ENCODE results near the gene LRP5.
"Not testable (repeated sequence)": the region's sequence is repeated elsewhere in the genome, so short reads cannot be mapped to it uniquely, and the experiment has no call there.

The LRP5 gene

DNA sequence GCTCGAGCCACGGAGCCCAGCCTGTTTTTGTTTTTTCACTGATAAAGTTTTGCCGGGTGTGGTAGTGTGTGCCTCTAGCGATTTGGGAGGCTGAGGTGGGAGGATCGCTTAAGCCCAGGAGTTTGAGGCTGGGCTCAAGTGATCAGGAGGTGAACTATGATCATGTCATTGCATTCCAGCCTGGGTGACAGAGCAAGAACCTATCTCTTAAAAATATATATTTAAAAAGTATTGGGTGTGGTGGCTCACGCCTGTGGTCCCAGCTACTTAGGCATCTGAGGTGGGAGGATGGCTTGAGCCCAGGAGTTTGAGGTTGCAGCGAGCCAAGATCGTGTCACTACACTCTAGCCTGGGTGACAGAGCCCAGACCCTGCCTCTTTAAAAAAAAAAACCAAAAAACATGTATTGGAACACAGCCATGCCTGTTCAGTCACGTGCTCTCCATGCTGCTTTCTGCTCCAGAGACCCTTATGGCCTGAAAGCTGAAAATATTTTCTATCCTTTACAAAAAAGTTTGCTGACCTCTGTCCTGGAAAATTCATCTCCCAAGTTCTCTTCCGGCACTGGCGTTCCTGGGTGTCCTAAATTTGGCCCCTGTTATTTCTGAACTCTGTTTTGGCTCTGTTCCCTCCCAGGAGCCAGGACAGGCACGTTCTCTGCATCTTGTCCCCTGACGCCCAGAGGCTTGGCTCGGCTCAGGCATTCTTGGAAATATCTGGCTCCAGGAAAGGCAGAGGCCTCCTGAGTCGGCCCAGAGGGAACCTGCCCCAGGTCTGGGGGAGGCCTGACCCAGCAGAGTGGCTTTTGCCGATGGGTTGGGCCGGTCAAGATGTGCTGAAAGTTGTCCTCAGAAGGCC, 86.8 kb downstream of the LRP5 start:
- FAIRE-seq: no peak

GRCh38 chr11:68399916-68400315, 87.5 kb downstream of the LRP5 start:
- FAIRE-seq: no peak

GRCh38 chr11:68400584-68400983, 88.2 kb downstream of the LRP5 start:
- not testable (repeated sequence) for FAIRE-seq

DNA sequence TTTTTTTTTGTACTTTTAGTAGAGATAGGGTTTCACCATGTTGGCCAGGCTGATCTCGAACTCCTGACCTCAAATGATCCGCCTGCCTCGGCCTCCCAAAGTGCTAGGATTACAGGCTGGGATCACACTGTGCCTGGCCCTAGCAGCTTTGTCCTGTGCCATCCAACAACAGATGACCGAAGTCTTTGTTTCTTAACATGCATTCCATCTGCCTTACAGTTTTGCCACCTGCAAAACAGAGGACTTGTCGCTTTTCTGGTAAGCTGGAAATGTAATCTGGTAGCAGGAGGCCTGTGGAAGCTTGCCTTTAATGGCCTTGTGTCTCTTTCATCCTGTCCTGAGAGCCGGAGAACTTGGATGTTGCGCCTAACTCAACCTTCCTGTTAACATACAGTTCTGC, 89.5 kb downstream of the LRP5 start:
- no peak for FAIRE-seq

DNA sequence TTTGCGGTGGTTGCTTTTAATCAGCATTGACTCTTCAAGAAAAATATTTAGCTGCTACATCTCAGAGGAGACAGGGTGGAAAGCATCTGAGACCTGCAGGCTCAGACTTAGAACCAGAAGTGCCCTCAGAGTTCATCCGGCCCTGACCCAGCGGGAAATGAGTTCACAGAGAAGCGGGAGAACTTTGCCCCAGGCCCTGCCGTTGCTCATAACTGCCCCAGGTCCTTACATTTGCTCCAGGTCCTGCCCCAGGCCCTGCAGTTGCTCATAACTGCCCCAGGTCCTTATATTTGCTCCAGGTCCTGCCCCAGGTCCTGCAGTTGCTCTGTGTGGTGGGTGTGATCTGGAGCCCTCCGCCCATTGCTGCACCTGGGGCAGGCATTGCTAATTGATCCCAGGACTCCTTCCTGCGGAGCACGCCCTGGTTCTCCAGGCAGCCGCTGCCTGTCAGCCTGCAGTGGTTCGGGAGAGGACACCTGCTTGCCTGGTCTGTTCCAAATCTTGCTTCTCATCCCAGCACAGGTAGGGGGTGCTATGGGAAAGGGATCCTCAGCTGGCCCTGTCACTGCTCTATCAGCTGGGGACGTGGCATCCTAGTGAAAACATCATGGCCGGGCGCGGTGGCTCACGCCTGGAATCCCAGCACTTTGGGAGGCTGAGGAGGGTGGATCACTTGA, 90.1 kb downstream of the LRP5 start:
- no peak for FAIRE-seq

- no peak for FAIRE-seq
These were observed 91.0 kb downstream of the LRP5 start for GRCh38 chr11:68403424-68403823.

DNA sequence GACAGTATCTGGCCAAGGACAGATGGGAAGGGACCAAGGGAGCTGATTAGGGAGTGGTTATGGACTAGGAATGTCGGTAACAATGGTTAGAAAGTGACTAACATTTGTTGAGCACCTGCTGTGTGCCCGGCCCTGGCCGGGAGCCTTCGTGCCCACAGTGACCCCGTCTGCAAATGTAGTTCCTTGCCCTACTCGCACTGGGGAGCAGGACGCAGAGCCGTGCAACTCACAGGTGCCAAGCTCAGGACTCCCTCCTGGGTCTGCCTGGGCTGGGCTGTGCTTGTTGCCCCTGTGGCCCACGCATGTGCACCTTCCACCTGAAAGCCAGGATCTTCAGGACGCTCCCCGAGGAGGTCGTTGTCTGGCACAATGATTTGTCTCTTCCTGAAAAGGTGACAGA, 91.4 kb downstream of the LRP5 start:
- no peak for FAIRE-seq

DNA sequence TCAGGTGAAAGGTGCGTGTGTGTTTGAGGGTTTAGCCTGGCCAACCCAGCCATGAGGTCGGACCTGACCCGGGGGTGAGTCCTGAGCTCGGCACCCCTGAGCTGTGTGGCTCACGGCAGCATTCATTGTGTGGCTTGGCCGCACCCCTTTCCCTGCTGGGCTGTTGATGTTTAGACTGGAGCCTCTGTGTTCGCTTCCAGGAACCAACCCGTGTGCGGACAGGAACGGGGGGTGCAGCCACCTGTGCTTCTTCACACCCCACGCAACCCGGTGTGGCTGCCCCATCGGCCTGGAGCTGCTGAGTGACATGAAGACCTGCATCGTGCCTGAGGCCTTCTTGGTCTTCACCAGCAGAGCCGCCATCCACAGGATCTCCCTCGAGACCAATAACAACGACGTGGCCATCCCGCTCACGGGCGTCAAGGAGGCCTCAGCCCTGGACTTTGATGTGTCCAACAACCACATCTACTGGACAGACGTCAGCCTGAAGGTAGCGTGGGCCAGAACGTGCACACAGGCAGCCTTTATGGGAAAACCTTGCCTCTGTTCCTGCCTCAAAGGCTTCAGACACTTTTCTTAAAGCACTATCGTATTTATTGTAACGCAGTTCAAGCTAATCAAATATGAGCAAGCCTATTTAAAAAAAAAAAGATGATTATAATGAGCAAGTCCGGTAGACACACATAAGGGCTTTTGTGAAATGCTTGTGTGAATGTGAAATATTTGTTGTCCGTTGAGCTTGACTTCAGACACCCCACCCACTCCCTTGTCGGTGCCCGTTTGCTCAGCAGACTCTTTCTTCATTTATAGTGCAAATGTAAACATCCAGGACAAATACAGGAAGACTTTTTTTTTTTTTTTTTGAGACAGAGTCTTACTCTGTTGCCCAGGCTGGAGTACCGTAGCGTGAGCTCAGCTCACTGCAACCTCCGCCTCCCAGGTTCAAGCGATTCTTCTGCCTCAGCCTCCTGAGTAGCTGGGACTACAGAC, 94.2 kb downstream of the LRP5 start:
- FAIRE-seq: no peak

DNA sequence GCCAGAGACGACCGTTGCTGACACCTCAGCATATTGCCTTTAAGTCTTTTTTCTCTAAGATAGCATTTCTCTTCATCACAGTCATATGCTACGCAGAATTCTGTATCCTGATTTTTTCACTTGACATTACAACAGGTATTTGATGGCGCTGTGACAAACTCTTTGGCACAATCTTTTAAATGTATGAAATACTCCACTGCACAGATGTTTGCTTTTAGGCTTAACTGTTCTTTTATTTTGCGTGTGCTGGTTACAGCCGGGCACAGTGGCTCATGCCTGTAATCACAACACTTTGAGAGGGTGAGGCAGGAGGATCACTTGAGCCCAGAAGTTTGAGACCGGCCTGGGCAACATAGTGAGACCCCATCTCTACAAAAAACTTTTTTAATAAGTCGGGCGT, 96.1 kb downstream of the LRP5 start:
- no peak for FAIRE-seq

GRCh38 chr11:68409748-68410344, 97.5 kb downstream of the LRP5 start:
- no peak for FAIRE-seq

- no peak for FAIRE-seq
These were observed 99.2 kb downstream of the LRP5 start for GRCh38 chr11:68411501-68411991.

- FAIRE-seq: peak; percentile 91
These were observed 100.4 kb downstream of the LRP5 start for GRCh38 chr11:68412593-68413475.

DNA sequence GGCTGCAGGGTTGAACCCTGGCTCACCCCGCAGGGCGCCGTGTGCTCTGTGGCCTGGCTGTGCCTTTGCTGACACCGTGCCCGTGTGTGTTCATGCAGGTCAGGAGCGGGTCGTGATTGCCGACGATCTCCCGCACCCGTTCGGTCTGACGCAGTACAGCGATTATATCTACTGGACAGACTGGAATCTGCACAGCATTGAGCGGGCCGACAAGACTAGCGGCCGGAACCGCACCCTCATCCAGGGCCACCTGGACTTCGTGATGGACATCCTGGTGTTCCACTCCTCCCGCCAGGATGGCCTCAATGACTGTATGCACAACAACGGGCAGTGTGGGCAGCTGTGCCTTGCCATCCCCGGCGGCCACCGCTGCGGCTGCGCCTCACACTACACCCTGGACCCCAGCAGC, 101.2 kb downstream of the LRP5 start:
- no peak for FAIRE-seq

- no peak for FAIRE-seq
These were observed 102.3 kb downstream of the LRP5 start for GRCh38 chr11:68414496-68415221.

GRCh38 chr11:68416070-68416578, 103.7 kb downstream of the LRP5 start:
- FAIRE-seq: no peak

- no peak for FAIRE-seq
These were observed 106.3 kb downstream of the LRP5 start for GRCh38 chr11:68418648-68419047.

- no peak for FAIRE-seq
These were observed 107.8 kb downstream of the LRP5 start for GRCh38 chr11:68420171-68420570.

GRCh38 chr11:68423481-68423880, 111.1 kb downstream of the LRP5 start:
- FAIRE-seq: no peak

- no peak for FAIRE-seq
These were observed 111.8 kb downstream of the LRP5 start for GRCh38 chr11:68424101-68424632.

Measured in islet of Langerhans (tissue), 1 donor.